GM20000 (cell line): ENCODE measurements around the gene CHRNB1.

ENCODE experiments used
- DNase-seq: peaks from one replicate; pipeline ENCODE4 v3.0.0; 2012; ENCODE audit warnings: low spot score
- CTCF ChIP-seq: IDR thresholded peaks from 2 replicates; pipeline ENCODE4 v1.5.1; 2012; ENCODE audit warnings: mild to moderate bottlenecking, control low read depth; ENCODE audit errors: extremely low read depth, missing control alignments

Gene CHRNB1

GRCh38 chr17:7439462-7440112, 5.3 kb upstream of the CHRNB1 start, which contains the start of gene FGF11:
Gene FGF11, plus strand, starts transcription at chr17:7439512. Its CDS starts 109 bp downstream, at chr17:7439621.
- no peak for TF ChIP-seq CTCF
- DNase-seq, result no peak

DNA sequence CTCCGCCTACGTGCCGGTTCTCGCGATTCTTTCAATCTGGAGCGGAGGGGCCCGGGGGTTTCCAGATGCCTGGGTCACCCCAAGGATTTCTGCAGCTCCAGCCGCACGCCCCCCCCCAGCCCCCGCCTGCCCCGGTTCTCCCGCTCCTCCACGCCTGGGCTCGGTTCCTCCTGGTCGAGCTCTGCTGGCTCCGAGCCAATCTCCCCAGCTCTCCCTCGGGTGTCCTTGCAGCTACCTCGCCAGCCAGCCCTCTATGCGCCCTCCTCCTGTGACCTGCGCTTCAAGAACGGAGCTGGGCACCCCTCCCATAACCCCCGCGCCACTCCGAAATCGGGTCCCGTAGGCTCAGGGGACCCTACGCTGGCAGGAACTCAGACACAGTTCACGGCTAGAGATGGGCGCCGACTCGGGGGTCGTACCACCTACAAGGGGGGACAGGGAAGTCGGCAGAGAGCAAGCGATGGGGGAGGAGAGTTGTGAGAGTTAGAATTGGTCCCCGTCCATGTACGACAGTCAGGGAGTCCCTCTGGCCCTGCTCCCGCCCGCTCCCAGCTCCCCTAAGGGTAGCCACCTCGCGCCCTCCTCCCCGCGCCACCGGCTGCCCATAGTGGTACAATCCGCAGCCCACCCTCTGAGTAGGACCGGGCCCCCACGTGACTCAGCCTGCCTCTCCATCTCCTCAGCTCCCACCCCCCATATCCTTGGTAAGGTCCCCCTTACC, 4.6 kb upstream of the CHRNB1 start:
- DNase-seq, result peak; percentile 81
- no peak for TF ChIP-seq CTCF

DNA sequence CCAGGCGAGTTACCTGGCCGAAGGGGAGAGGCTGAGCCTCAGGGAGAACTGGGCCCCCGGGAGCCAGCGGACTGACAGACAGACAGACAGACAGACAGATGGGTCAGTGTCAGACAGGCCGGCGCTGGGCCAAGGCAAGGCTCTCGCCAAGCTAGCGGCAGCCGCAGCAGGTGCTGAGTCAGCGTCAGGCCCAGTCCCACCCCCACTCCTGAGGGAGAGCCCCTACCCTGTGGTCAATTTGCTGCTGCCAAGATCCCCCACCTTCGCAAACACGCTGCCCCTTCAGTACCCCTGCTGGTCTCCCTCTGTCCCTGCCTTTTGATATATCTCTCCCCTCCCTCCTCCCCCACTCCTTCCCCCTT, 4.0 kb upstream of the CHRNB1 start:
- peak; percentile 80 for DNase-seq
- no peak for TF ChIP-seq CTCF

DNA sequence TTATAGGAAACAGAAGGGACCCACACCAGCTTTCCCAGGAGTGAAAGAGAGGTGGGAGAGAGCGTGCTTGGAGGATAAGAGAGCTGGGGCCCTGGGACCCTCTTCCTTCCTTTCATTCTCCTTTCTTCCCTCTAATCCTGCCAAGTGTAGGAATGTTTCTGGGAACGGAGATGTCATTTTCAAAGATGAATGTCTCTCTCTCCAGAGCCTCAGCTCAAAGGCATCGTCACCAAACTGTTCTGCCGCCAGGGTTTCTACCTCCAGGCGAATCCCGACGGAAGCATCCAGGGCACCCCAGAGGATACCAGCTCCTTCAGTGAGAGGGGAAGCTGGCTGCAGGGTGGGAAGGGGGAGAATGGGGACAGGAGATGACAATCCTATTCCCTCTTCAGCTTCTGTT, 3.6 kb upstream of the CHRNB1 start:
- TF ChIP-seq CTCF, result no peak
- no peak for DNase-seq

DNA sequence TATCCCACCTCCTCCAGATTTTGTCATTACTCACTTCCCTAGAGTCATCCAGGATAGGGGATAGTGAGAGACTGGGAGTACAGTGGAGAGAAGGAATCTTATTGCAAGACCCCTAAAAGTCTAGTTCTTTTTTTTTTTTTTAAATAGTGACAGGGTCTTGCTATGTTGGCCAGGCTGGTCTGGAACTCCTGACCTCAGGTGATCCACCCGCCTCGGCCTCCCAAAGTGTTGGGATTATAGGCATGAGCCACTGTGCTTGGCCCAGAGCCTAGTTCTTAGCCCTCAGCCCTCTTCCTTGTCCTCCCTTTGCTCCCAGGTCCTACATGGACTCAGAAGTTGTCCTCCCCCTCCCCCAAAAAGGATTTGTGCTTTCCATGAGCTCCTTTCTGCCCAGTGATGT, 2.7 kb upstream of the CHRNB1 start:
- no peak for TF ChIP-seq CTCF
- DNase-seq, result no peak

GRCh38 chr17:7443499-7444485, 1.1 kb upstream of the CHRNB1 start:
- DNase-seq, result no peak
- TF ChIP-seq CTCF, result no peak

DNA sequence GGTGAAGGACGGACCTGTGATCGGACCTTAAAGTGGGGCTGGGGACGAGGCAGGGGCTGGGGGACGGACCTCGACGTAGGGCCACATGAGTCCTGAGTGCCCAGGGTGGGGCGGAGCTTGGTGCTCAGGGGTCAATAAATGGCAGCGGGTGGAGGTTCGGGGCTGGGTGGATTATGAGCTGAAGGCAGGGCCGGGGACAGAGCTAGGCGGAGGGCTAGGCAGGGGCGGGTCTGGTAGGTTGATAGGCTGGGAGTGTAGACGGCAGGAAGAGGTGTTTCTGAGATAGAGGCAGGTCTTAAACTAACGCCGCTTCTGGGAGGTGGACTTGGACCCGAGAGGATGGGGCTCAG, 733 bp downstream of the CHRNB1 start:
- no peak for TF ChIP-seq CTCF

More for the DNA sequence above, 733 bp downstream of the CHRNB1 start:
- peak; percentile 66 for DNase-seq
